GM10847 (cell line): ENCODE measurements around the gene PAK6.

ENCODE experiments used
- POLR2A ChIP-seq: IDR thresholded peaks from 2 replicates; pipeline ENCODE4 v1.6.1; 2011; ENCODE audit not compliant: insufficient read length; ENCODE audit errors: extremely low read depth

PAK6 gene

GRCh38 chr15:40275954-40276353, 37.1 kb downstream of the PAK6 start:
- TF ChIP-seq POLR2A = no peak

GRCh38 chr15:40276927-40277326, 38.1 kb downstream of the PAK6 start:
- TF ChIP-seq POLR2A = no peak

- no peak for TF ChIP-seq POLR2A
Measured at GRCh38 chr15:40277471-40277870, 38.6 kb downstream of the PAK6 start.

- no peak for TF ChIP-seq POLR2A
Measured at GRCh38 chr15:40278026-40278425, 39.2 kb downstream of the PAK6 start.

GRCh38 chr15:40279437-40280141, 40.7 kb downstream of the PAK6 start:
- no peak for TF ChIP-seq POLR2A

- no peak for TF ChIP-seq POLR2A
Measured at GRCh38 chr15:40280260-40281056, 41.6 kb downstream of the PAK6 start.

- TF ChIP-seq POLR2A = no peak
Measured at GRCh38 chr15:40281057-40281800, 42.4 kb downstream of the PAK6 start.

- no peak for TF ChIP-seq POLR2A
Measured at GRCh38 chr15:40281801-40282146, 42.9 kb downstream of the PAK6 start.

- no peak for TF ChIP-seq POLR2A
Measured at GRCh38 chr15:40282147-40282868, 43.4 kb downstream of the PAK6 start.

GRCh38 chr15:40282869-40283614, 44.2 kb downstream of the PAK6 start, which contains the start of gene ANKRD63:
Gene ANKRD63, minus strand, starts transcription at chr15:40283064. Its CDS starts 478 bp downstream, at chr15:40282586.
- no peak for TF ChIP-seq POLR2A

GRCh38 chr15:40283615-40284300, 44.9 kb downstream of the PAK6 start:
- no peak for TF ChIP-seq POLR2A

GRCh38 chr15:40285151-40285550, 46.3 kb downstream of the PAK6 start:
- no peak for TF ChIP-seq POLR2A

- no peak for TF ChIP-seq POLR2A
Measured at GRCh38 chr15:40285554-40286011, 46.7 kb downstream of the PAK6 start.

- TF ChIP-seq POLR2A = no peak
Measured at GRCh38 chr15:40286061-40286532, 47.2 kb downstream of the PAK6 start.
